Measurements from ENCODE around the gene TLE3.
A peak's percentile ranks its signal among the peaks of the same experiment; 100 is the strongest.
"Not testable (repeated sequence)": the region's sequence is repeated elsewhere in the genome, so short reads cannot be mapped to it uniquely, and the experiment has no call there.

TLE3 gene

DNA sequence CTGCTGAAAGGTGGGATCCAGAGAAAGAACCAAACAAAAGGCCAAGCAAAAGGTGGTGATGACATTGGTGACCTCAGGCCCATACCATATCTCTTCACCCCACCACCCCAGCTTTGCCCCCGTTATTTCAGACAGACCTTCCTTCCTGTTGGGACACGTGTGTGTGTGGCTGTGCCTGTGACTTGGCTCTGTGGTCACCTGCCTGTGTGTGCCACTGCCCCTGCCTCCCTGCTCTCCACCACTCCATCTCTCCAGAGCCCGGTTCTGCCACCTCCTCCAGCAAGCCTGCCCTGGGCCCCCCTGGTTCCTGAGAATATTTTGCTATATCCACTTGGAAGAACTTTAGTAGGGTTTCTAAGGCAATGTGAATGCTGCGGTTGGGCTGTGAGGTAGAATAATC, 28.6 kb upstream of the TLE3 start:
- ATAC-seq (no peak), DNase-seq (no peak)

DNA sequence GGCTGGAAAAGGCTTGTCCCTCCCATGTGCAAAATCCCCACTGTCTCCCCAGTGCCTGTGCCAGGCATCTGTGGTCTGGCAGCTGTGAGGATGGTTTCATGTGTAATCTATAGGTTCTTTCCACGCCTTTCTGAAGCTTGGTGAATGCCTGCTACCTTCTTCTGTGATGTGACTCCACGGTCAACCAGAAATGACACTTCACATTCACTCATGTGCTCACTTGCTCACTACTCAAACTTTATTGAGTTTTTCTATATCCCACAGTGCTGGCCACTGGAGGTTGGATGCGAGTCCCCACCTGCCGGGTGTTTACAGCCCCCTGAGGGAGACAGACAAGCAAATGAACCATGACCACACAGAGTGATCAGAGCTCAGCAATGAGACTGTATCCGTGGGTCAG, 27.9 kb upstream of the TLE3 start:
- no peak for ATAC-seq
- DNase-seq, result no peak

DNA sequence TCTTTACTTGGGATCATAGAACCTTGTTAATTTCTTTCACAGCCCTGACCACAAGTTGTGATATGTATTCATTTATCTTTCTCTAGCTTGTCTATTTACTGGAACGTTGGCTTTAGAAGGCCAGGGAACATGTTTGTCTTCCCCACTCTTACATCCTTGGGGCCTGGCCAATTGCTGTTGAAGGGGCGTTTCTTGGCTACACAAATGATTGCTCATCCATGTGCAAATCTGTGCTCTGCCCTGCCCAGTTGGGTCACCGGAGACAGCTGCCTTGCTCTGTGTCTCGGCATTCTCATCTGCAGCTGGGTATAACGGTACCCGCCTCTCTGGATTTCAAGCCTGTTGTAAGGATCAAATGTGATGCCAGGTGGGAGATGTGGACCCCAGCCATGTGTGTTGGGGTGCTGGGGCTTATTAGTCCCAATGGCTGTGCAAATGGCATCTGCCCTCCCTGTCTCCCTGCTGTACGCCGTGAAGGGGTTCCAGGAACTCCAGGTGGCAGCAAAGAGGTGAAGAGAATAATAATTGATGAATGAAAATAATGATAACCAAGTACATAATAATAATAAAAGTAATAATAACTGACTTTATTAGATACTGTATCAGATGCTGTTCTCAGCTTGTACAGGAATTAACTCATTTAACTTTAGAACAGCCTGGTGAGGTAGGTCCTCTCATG, 24.0 kb upstream of the TLE3 start:
- no peak for DNase-seq
- no peak for ATAC-seq

DNA sequence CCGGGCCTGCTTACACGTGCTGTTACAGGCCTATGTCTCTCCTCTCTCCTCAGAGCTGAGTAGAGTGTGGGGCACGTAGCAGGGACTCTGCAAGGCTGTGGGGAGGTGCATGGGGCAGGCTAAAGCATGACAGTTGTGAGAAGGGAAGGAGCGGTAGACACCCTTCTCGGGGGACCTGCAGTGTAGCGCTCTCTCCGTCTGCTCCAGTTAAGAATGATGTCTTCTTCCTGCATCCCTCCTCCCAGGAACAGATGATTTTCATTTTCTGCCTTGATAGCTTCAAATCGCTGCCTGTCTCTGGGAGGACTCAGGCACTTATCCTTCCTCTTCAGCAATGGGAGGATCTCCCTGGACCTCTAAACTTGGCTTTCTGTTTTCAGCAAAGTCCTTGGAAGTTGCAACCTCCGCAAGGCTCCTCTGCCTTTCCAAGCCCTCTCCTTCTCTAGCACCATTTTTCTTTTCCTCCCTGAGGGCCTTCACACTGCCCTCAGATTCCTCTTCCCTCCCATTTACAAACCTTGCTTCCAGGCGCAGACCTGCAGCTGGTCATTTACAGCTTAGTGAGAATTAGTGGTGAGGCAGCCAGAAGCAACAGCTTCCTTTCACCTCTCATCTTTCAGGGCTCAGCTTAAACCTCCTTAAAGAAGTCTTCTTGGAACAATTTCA, 23.4 kb upstream of the TLE3 start:
- DNase-seq, result no peak
- no peak for ATAC-seq

DNA sequence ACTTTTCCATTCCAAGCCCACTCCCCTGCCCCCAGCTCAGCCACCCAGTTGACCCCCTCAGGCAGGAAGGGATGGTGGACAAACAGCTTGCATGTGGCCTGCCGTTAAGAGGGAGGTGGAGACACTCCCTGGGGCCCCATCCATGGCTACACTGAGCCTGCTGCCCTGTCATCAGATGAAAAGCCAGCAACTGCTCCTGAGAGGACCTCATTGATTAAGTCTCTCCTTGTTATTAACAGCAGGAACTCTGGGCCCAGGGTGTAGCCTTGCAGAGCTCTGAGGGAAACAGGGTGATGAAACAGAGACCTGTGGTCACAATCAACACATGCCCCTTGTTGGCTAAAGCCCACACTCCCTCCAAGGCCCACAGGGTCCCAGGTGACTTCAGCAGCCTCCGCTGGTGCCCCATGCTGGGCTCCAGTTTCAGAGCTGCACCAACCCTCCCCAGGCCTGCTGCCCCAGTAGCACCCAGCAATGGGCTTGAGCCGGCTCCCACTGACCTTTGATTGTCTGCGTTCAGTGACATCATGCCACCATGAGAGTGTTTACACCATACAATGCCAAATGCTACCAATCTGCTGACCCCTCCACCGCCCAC, 22.3 kb upstream of the TLE3 start:
- ATAC-seq, result no peak
- DNase-seq, result no peak

DNA sequence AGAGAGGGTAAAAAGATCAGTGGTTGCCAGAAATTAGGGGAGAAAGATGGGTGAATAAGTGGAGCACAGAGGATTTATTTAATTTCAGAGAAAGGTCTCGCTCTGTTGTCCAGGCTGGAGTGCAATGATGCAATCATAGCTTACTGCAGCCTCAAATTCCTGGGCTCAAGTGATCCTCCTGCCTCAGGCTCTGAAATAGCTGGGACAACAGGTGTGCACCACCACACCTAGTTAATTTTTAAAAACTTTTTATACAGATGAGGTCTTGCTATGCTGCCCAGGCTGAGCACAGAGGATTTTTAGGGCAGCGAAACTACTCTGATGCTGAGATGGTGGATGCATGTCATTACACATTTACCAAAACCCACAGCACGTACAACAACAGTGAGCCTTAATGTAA, 20.9 kb upstream of the TLE3 start:
- DNase-seq (no peak), ATAC-seq (no peak)

DNA sequence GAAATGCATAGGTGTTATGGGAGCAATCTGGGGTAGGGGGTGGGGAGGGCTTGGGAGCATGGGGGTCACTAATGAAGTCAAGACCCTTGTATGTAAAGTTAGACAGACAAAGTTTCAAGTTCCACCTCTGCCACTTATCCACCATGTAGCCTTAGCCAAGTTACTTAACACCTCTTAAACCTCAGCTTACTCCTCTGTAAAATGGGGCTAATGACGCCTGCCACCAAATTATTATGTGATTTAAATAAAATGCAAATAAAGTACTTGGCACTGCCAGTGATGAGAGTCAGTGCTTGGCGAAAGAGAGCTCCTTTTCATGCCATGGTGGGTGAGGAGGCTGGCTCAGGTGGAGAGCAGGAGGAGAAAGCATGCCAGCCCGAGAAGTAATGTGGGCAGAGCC, 18.6 kb upstream of the TLE3 start:
- no peak for DNase-seq
- ATAC-seq, result no peak

DNA sequence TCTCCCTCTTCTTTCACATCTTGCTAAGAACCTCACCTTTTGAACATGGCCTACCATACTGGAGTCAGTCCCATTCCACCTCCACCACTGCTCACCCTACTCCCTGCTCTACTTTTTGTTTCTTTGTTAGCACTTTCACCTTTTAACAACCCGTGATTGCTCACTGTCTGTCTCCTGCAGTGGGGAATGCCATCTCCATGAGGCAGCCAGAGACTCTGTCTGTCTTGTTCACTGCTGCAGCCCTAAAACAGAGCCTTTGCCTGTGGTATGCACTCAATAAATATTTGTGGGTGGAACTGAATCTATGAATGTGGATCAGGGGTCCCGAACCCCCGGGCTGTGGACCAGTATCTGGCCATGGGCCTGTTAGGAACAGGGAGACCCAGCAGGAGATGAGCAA, 16.5 kb upstream of the TLE3 start:
- ATAC-seq (no peak), DNase-seq (no peak)

DNA sequence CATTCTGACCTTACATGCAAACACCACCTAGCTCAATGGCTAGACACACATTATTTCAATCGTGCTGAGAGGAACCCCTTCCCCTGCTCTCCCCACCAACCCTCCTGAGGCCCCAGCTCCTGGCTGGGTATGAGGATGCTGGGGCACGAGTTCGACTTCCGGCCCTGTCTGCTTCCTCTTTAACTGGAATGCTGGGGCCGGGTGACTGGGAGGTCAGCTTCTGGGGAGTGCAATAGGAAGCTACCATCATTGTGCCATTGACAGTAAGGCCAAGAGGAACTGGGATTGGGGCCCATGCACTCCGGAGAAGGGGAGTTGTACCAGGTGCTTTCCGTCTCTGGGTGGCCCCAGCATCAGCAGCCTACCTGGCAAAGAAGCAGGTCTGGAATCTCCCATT, 15.6 kb upstream of the TLE3 start:
- DNase-seq, result no peak
- peak; percentile 9 for ATAC-seq

DNA sequence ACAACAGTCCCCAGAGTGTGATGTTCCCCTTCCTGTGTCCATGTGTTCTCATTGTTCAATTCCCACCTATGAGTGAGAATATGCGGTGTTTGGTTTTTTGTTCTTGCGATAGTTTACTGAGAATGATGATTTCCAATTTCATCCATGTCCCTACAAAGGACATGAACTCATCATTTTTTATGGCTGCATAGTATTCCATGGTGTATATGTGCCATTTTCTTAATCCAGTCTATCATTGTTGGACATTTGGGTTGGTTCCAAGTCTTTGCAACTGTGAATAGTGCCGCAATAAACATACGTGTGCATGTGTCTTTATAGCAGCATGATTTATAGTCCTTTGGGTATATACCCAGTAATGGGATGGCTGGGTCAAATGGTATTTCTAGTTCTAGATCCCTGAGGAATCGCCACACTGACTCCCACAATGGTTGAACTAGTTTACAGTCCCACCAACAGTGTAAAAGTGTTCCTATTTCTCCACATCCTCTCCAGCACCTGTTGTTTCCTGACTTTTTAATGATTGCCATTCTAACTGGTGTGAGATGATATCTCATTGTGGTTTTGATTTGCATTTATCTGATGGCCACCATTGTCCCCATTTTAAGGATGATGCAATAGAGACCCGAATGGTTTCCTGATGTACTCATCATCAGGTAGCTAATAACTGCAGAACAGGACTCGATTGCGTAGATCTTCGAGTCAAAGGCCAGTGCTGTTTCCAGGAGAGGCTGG, 15.0 kb upstream of the TLE3 start:
- DNase-seq, ATAC-seq: not testable (repeated sequence)

DNA sequence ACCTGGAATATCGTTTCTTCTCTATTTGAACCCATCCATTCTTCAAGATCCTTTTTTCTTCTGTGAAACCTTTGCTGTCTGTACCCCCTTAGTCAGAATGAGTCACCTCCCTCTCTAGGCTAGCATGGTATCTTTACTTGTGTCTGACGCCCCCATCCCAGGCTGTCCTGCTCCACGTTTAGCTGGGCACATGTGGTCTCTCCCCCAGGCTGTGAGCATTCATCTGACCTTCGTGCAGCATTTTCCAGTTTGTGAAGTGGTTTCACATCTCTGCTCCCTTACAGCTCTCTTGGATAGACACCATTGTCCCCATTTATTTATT, 14.3 kb upstream of the TLE3 start:
- DNase-seq (no peak), ATAC-seq (peak; percentile 23)

DNA sequence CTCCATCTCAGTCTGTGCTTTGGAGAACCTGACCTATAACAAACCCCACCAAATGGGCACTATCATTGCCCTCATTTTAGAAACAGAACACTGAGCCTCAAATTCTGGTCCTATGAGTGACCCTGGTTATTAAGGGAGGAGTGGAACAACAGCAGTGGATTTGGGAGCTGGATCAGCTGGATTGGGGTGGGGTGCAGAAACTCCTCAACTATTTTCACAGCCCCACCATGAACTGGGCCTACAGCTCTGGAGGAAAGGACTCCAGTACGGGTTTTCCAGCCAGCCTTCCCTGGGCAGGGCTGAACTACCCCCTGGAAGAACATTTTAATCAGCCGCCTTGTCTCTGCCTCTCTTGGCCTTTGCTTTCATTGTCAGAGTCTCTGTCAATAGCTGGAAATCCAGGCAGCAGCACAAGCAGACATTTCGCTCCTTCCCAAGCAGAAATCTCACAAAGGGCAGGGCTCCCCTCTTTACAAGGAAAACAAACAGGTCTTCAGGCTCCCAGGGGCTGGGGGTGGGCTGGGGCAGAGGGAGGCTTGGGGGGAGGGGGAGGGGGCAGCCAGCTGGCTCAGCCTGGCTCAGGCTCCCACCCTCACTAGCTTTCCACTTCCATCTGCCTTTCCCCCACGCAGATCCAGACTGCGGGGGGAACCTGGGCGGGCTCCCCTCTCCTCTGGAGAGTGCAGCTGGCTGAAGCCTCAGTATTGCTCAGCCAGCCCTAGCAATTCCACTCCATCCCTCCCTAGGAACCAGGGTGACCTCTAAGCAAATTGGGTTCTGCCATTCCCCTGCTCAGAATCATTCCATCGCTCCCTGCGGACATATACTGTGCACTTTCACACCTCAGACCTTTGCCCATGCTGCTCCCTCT, 13.7 kb upstream of the TLE3 start:
- ATAC-seq (no peak), DNase-seq (no peak)

DNA sequence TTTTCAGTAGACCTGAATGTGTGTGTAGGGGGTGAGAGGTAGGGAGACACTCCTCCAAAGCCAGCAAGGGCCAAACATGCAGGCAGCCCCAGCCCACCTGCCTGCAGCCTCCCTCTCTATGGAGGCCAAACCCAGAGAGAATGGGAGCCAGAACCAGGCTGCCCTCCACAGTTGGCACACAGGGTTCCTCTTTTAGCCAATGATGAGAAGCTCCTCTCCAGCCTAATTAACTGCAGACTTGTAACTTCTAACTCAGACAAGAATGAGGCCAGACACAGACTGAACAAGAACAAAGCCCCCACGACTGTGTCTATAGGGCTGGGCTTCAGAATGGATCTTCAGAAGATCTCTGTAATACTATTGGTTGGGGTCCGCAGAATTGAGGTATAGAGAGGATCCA, 12.3 kb upstream of the TLE3 start:
- no peak for ATAC-seq
- no peak for DNase-seq

DNA sequence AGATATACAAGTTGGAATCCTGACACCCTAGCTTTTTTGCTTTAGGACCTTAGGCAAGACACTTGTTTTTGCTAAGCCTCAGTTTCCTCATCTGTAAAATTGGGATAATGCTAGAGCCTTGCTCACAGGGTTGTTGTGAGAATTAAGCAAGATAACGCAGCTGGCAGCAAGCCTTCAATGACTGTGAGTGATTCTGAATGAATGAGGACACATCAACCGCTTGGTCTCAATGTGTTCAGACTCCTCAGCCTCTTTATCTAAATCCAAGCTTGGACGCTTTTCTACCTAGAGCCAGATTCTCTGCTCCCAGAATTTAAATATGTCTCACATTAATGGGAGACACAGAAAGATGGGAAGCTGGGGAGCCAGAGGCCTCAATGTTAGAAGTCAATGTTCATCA, 11.8 kb upstream of the TLE3 start:
- ATAC-seq, result no peak

DNA sequence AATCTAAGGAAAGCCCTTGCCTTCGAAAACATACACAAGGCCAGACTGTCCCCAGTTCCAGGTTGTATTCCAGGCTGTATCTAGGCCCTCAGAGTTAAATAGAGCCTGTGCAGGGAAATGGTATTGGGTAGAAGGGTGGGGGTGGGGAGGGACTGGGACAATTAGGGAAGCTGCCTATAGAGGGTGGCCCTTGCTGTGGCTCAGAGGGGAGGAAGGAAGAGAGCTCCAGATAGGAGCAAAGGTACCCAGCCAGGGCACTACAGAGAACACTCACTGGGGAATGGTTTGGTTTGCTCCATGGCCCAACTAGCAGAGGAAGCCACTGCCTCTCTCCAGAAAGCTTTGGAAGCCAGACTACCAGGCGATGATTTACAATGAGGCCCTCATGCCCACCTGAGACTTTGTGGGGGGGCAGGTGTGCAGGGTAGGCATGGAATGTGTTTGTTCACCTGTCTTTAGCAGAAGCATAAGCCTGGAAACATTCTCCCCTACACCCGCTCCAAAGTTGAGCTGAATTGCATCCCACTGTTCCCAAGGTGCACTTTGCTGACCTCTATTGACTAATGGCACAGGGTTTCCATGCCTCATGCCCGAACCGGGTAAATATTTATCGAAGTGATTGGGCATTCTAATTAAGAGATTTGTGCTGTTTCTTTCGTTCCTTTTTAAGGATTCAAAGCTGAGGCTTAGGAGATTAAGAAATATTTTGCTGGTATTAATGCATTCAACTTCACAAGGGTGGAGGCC, 6.3 kb upstream of the TLE3 start:
- DNase-seq, result no peak
- ATAC-seq, result no peak

More for the DNA sequence above, 11.8 kb upstream of the TLE3 start:
- DNase-seq, result no peak

DNA sequence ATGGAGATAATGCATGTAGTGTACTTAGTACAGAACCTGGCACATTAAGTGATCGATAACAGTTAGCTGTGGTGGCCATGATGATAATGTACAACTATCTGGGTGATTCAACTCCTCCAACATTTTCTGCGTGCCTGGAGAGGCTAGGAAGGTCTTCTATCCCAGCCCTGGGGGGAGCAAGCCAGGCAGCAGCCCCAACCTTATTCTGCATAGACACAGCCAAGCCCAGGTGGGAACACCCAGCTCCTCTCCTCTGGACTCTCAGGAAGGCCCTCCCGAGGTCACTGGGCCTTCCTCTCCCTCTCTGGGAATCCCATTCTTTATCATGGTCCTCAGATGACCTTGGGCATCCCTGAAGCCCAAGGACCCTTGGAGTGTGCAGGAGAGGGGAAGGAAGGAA, 5.1 kb upstream of the TLE3 start:
- ATAC-seq (no peak), DNase-seq (no peak)

DNA sequence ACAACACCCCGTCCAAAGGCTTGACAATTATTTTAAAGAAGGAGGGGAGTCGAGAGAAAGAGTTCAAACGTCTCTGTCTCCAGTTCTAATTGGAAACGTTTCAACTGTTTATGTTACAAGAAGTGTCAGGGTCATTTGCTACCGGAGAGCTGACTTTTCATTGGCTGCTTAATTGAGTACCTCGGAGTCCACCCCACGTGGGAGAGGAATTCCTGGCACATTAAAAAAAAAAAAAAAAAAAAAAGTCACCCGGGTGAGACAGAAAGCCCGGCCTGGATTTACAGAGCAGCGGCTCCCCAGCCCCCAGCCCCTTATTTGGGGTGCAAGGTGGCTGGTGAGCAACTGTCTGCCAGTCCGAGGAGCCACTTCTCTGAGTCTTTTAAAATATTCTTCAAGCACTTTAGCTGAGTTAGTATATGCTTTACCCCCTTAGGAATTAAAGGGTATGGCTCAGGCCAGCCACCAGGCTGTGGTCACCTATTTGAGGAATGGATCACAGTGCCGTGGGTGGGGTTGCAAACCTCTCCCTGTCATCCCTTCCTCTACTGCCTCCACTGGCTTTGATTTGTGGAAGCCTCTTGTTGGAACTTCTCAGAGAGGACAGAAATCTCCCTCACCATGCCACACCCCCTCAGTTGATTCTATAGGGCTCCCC, 3.9 kb upstream of the TLE3 start:
- DNase-seq, result no peak
- ATAC-seq, result no peak

DNA sequence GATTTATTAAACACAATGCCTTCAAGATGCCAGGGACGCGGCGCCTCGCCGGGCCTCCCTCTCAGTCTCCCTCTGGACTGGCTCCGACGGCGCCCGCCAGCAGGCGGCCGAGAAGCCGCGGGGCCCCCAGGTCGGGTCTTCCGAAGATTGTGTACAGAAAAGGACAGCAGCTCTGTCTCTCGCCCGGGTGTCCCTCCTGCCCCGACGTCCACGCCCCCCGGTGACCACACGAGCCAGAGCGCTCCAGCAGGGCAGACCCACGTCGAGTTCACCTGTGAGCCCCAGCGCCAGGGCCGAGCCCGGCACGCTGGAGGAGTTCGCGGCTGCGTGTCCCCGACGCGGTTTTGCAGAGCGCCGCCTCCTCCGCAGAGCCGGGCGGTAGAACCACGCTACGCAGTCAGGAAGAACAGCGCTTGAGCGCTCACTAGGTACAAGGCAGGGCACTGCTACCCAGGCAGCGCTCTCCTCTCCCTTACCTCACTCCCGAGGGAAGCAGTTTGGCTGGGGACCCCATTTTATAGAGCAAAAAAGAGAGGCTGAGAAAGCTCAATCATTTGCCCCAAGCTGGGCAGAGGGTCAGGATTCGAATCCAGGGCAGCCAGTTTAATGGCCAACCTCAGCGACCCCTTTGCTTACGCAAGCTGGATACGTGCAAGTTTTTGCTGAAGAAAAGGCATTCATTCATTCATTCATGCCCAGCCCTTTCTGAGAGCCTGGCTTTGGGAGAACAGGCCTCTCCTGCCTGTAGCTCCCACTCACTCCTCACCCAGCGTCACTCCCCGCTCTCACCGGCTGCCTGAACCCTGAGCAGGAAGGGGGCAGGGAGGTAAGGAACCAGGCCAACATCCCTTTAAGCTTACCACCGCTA, 3.0 kb upstream of the TLE3 start:
- ATAC-seq (peak; percentile 22), DNase-seq (peak; percentile 67)

DNA sequence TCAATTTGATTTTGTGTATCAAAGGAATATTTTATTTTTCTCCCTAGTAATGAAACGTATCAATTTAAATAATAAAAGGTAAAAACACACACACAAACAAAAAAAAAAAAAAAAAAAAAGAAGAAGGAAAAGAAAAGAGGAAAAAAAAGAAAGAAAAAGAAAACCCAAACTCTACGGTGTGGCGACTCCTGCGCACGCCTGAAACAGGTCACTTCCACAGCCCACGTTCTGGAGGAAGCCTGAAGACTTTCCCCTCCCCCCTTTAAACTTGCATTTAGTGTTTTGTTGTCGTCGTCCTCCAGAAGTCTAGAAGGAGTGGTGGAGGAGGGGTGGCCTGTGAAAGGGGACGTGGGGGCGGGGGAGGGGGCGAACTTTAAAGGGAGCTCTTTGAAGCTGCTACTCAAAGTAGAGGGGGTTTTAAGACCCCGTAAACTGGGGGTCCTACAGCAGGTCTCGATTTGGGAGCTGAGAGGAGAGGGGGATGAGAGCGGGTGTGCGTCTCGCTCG, 2.3 kb upstream of the TLE3 start:
- ATAC-seq, result no peak

More for the DNA sequence above, 2.3 kb upstream of the TLE3 start:
- DNase-seq, result no peak

Measured in stimulated activated naive CD8-positive, alpha-beta T cell treated with anti-CD3 and anti-CD28 coated beads, Interleukin-15, Interleukin-2, amounts not matched to agents 100 U/mL and 50 U/mL, for 24 hours (primary cell).